ENCODE data around the gene ATP2C1.

GRCh38 chr3:131036200-131036816, 142.4 kb downstream of the ATP2C1 start:
- TF ChIP-seq CTCF (conservative IDR thresholded peaks at IDR 0.05; ENCODE audit: low read depth, low read length) (no peak), BHLHE40 (IDR thresholded peaks at IDR 0.05; ENCODE audit: low read depth, low read length) (no peak), POLR2A (IDR thresholded peaks at IDR 0.05; ENCODE audit: low read depth, low read length) (no peak), RFX5 (IDR thresholded peaks at IDR 0.05; ENCODE audit: low read depth, low read length) (no peak)

All from IMR-90 (cell line).